SKM-1 treated with dmso at 0.1 percent for 144 hours (cell line): ENCODE results near the gene C9orf153.
"Not testable (repeated sequence)": the region's sequence is repeated elsewhere in the genome, so short reads cannot be mapped to it uniquely, and the experiment has no call there.

ENCODE experiments used
- DNase-seq: peaks from one replicate; lab custom pipeline; 2025; ENCODE audit not compliant: unreplicated experiment; lab: John Stamatoyannopoulos, UW

The C9orf153 gene

GRCh38 chr9:86193088-86193487 is 66.4 kb downstream of the C9orf153 start:
- no peak for DNase-seq

GRCh38 chr9:86190700-86191099 is 68.8 kb downstream of the C9orf153 start:
- not testable (repeated sequence) for DNase-seq

DNA sequence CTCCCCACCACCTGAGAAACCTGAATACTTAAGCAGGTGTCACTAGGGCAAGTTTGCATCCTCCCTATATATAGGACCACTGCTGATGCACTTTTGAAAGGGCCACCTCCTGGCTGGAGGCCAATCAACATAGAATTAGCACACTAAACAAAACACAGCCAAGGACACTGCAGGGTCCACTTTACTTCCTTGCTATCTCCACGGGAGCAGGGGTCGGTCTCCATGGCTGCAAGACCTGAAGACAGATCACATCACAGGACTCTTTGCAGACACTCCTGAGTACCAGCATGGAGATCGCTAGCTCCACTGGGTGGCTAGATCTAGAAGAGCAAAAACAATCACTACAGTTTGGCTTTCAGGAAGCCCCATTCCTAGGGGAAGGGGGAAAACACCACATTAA is 72.3 kb downstream of the C9orf153 start:
- no peak for DNase-seq

- no peak for DNase-seq
Observed at GRCh38 chr9:86186696-86187095, 72.8 kb downstream of the C9orf153 start.

GRCh38 chr9:86185872-86186271 is 73.6 kb downstream of the C9orf153 start:
- DNase-seq, result no peak

DNA sequence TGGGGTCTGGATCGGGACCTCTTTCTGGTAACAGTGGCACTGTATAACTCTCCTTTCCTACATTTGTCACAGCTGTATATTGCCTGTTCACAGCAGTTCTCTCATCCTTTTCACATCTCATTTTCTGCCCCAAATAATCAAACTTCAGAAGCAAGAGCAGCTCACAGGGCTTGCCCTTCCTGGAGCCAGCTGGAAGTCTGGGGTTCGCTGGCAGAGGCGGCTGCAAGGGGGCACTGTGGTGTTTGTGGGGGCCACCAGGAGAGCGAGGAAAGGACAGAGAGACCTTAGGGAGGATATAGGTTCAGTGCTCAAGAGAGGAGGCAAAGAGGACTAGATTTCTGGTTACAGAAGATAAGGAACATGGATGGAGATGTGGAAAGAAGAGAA is 75.3 kb downstream of the C9orf153 start:
- no peak for DNase-seq

GRCh38 chr9:86183229-86184137 is 76.0 kb downstream of the C9orf153 start:
- no peak for DNase-seq

DNA sequence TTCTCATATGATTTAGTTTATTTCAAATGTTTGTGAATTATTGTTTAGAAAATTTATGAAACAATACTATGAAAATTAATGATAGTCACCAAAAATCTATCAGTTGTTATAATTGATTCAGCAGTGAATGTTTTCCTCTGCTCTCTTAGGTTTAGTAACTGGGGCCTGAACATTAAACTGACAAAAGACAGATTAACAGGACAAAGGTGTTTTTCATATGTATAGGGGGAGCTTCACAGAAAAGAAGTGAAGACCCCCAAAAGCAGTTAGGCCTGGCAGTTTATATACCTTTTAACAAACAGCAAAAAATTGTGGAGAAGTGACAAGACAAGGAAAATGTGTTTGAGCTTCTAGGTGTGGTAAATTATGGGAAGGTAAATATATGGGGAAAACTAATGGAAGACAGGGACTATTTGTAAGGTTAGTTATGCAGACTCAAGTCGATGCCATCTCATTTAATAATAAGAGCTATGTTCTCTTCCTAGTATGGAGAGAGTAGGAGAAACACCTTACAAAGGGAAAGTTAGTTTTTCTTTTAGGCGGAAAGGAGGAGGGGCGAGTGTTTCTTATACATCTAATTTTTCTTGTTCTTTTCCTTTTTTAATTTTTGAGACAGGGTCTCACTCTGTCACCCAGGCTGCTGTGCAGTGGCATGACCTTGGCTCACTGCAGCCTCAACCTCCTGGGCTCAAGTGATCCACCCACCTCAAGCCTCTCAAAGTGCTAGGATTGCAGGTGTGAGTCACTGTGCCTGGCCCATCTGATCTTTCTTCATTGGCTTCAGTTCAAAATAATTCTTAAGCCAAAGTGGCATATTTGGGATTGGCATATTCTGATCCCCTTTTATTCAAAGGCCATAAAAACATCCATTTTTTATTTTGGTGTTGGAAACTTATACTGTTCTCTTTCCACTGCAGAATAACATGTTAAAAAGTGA is 77.8 kb downstream of the C9orf153 start:
- no peak for DNase-seq

DNA sequence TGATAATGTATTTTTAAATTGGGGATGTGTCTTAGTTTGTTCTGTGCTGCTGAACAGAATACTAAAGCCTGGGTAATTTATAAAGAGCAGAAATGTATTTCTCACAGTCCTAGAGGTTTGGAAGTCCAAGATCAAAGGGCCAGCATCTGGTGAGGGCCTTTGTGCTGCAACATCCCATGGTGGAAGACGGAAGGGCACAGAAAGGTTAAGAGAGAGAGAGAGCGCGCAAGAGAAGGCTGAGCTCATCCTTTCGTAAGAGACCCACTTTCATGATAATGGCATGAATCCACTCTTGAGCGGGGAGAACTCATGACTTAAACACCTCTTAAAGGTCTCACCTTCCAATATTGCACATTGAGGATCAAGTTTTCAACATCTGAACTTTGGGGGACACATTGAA is 81.0 kb downstream of the C9orf153 start:
- DNase-seq, result no peak

DNA sequence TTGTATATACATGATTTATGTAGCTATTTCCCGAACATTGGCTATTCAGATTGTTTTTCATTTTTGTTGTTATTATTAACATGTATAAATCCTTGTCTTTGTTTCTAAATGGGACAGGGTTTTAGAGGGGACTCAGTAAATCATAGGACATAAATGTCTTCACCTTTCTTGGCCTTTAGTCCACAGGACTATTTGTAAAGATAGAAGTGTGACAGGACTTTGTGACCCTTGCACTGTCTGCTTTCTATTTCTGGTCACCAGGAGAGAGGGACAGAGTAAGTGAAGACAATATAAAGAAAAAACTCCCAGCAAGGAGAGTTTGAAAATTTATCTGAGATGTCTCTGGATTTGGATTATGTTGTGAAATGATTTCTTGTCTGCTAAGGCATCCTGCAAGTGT is 81.5 kb downstream of the C9orf153 start:
- no peak for DNase-seq

DNA sequence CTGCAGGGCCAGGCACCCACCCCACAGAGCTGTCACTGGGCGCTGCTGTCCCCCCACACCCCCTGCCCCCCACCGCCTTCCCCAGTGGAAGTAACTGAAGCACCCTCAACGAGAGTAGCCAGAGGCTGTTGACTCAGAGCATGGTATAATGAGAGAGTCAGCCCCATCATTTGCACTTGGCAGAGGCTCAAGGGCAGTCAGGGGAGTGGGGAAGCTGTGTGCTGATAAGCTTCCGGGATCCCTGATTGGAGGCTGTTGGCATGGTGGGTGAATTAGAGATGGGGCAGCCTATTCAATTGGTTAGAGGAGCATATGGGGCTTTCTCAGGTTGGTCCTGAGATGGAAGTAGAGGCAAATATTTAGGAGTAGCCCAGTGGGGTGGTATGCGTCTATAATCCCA is 83.0 kb downstream of the C9orf153 start:
- DNase-seq, result no peak

GRCh38 chr9:86175743-86176456 is 83.6 kb downstream of the C9orf153 start:
- no peak for DNase-seq

DNA sequence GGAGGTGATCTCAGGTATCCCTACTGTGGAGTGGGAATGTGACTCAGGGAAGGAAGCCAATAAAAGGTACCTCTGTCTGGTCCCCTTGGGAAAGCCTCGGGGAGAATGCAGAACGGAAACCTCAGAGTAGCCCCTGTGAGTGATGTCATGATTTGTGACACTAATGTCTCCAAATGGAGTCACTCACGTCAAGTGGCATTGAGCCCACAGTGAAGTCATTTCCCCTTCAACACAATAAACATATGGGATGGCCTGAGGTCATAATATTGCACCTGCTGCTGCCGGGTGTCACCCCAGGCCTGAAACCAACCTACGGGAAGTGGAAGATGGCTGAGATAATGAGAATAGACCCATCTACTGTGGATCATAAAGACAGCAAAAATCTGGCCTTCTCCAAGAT is 84.2 kb downstream of the C9orf153 start:
- DNase-seq, result no peak
